GM23338 (cell line): ENCODE measurements around the gene APH1A. TPM values are rescaled to one million over a fixed set of nuclear protein-coding genes. Genes with fewer than 3 reads are reported as not detected.

ENCODE experiments used
- ATAC-seq: fragments of 200-7000 bp; cut with Tn5 transposase; 3 replicates; pipeline ENCODE4 v1.9.1; 2020
- DNase-seq: peaks from one replicate; pipeline ENCODE4 v3.0.0-alpha.2; 2015; ENCODE audit warnings: low spot score
- H2AFZ ChIP-seq: fragments of 200-600 bp; sonication (generic); 2 replicates; pipeline ENCODE4 v1.8.0; 2016; ENCODE audit warnings: antibody characterized with exemption, mild to moderate bottlenecking, moderate library complexity
- H3F3A ChIP-seq: fragments of 200-600 bp; sonication (generic); replicated peaks from 2 replicates; pipeline ENCODE4 v1.8.0; 2017; ENCODE audit warnings: antibody characterized with exemption, mixed run types, low read depth
- H3K27ac ChIP-seq: fragments of 200-600 bp; sonication (generic); 2 replicates; pipeline ENCODE4 v1.6.1; 2016; ENCODE audit warnings: low read depth
- H3K27me3 ChIP-seq: fragments of 200-600 bp; sonication (generic); 2 replicates; pipeline ENCODE4 v1.8.0; 2016; ENCODE audit warnings: mild to moderate bottlenecking, mixed run types, moderate library complexity; ENCODE audit not compliant: insufficient read depth
- H3K36me3 ChIP-seq: fragments of 200-600 bp; sonication (generic); 2 replicates; pipeline ENCODE4 v1.8.0; 2016; ENCODE audit warnings: mild to moderate bottlenecking; ENCODE audit not compliant: insufficient read depth
- H3K4me1 ChIP-seq: fragments of 200-600 bp; sonication (generic); 2 replicates; pipeline ENCODE4 v1.8.0; 2016; ENCODE audit warnings: mild to moderate bottlenecking, moderate library complexity; ENCODE audit not compliant: insufficient read depth
- H3K4me2 ChIP-seq: fragments of 200-600 bp; sonication (generic); 2 replicates; pipeline ENCODE4 v1.7.1; 2017; ENCODE audit warnings: mixed run types
- H3K4me3 ChIP-seq: fragments of 200-600 bp; sonication (generic); 2 replicates; pipeline ENCODE4 v1.6.1; 2016; ENCODE audit warnings: mixed run types
- H3K79me2 ChIP-seq: fragments of 200-600 bp; sonication (generic); replicated peaks from 2 replicates; pipeline ENCODE4 v1.8.0; 2017; ENCODE audit warnings: mild to moderate bottlenecking; ENCODE audit not compliant: insufficient read depth
- H3K9me2 ChIP-seq: fragments of 200-600 bp; sonication (generic); 2 replicates; pipeline ENCODE4 v1.8.0; 2017; ENCODE audit not compliant: insufficient read depth
- H4K20me1 ChIP-seq: fragments of 200-600 bp; sonication (generic); replicated peaks from 2 replicates; pipeline ENCODE4 v1.8.0; 2017; ENCODE audit warnings: mild to moderate bottlenecking; ENCODE audit not compliant: insufficient read depth
- H3K27ac Mint-ChIP-seq: 2 replicates; pipeline ENCODE4 v1.8.0; 2020; ENCODE audit warnings: inconsistent platforms, mild to moderate bottlenecking, moderate library complexity, mixed read lengths
- H3K27me3 Mint-ChIP-seq: 3 replicates; pipeline ENCODE4 v1.8.0; 2022; ENCODE audit warnings: low read depth, mild to moderate bottlenecking, moderate library complexity, mixed read lengths, inconsistent platforms; ENCODE audit not compliant: insufficient read depth, poor library complexity
- H3K36me3 Mint-ChIP-seq: 3 replicates; pipeline ENCODE4 v1.8.0; 2021; ENCODE audit warnings: low read depth, mild to moderate bottlenecking, inconsistent platforms, moderate library complexity, mixed read lengths
- H3K4me1 Mint-ChIP-seq: 3 replicates; pipeline ENCODE4 v1.8.0; 2020; ENCODE audit warnings: mild to moderate bottlenecking, inconsistent platforms, mixed read lengths
- H3K4me3 Mint-ChIP-seq: 3 replicates; pipeline ENCODE4 v1.8.0; 2021; ENCODE audit warnings: moderate library complexity, mild to moderate bottlenecking, inconsistent platforms, mixed read lengths
- H3K9me3 Mint-ChIP-seq: 3 replicates; pipeline ENCODE4 v1.8.0; 2020; ENCODE audit warnings: moderate library complexity, mild to moderate bottlenecking, inconsistent platforms, mixed read lengths
- CREB1 ChIP-seq: fragments of 250-450 bp; sonication (Bioruptor Pico); IDR thresholded peaks from 2 replicates; pipeline ENCODE4 v1.5.0; 2020; ENCODE audit warnings: low read depth, mild to moderate bottlenecking, moderate library complexity
- CTCF ChIP-seq, 2 experiments: fragments of 200-600 bp in 1 of 2; sonication (generic) in 1 of 2; conservative IDR thresholded peaks; 2 replicates each; pipeline versions ENCODE4 v1.5.1 to v1.6.1; 2016 to 2017; ENCODE audit warnings: antibody characterized with exemption in 2 of 2, low read depth in 2 of 2, mild to moderate bottlenecking in 2 of 2, moderate library complexity in 1 of 2
- ETS1 ChIP-seq: IDR thresholded peaks from 2 replicates; pipeline ENCODE4 v1.6.1; 2016; ENCODE audit warnings: antibody characterized with exemption
- EZH2 ChIP-seq: fragments of 200-600 bp; sonication (generic); IDR thresholded peaks from one replicate; pipeline ENCODE4 v1.8.0; 2017; ENCODE audit warnings: antibody characterized with exemption, mild to moderate bottlenecking, low read depth; ENCODE audit not compliant: unreplicated experiment
- JUNB ChIP-seq: IDR thresholded peaks from one replicate; pipeline ENCODE4 v1.6.1; 2016; ENCODE audit warnings: antibody characterized with exemption; ENCODE audit not compliant: unreplicated experiment
- NANOG ChIP-seq: IDR thresholded peaks from 2 replicates; pipeline ENCODE4 v1.6.1; 2016; ENCODE audit warnings: antibody characterized with exemption, borderline replicate concordance
- POLR2AphosphoS5 ChIP-seq: IDR thresholded peaks from 2 replicates; pipeline ENCODE4 v1.6.1; 2016; ENCODE audit warnings: antibody characterized with exemption, low read depth
- STAT1 ChIP-seq: IDR thresholded peaks from one replicate; pipeline ENCODE4 v1.6.1; 2016; ENCODE audit warnings: antibody characterized with exemption; ENCODE audit not compliant: unreplicated experiment
- ZNF331 ChIP-seq: fragments of 250-450 bp; sonication (Bioruptor Pico); IDR thresholded peaks from 2 replicates; pipeline ENCODE4 v1.5.0; 2020; ENCODE audit warnings: low read depth, mild to moderate bottlenecking, moderate library complexity
- ZNF462 ChIP-seq: fragments of 250-450 bp; sonication (Bioruptor Pico); IDR thresholded peaks from 2 replicates; pipeline ENCODE4 v1.5.0; 2020; ENCODE audit warnings: mild to moderate bottlenecking, moderate library complexity
- polyA plus RNA-seq: library from polyadenylated mRNA; unstranded; fragments of >200 nt; fragmentation: Nextera tagmentation; extraction: Ambion mirVana; gene quantifications from 2 replicates; pipeline ENCODE4 v1.2.1, GENCODE V29; 2016
- total RNA-seq: library from RNA; depleted of rRNA; stranded (reverse); fragments of >200 nt; shearing (Covaris generic); gene quantifications from 2 replicates; pipeline ENCODE4 v1.2.3, GENCODE V29; 2014

The APH1A gene
- total and polyA plus RNA-seq, 2 experiments from 2014 or later = 17.7 to 82.7 TPM

GRCh38 chr1:150269451-150269850 lies 635 bp upstream of the APH1A start (continued):
- TF ChIP-seq ZNF462 (CRISPR knock-in tag) = no peak
- no peak for TF ChIP-seq CREB1 (CRISPR knock-in tag)
- no peak for TF ChIP-seq JUNB
- TF ChIP-seq NANOG = no peak
- TF ChIP-seq CTCF (conservative IDR thresholded peaks at IDR 0.05; ENCODE audit: low read depth in 2 of 2) = no peak
- TF ChIP-seq EZH2 = no peak
- TF ChIP-seq ZNF331 (CRISPR knock-in tag) = no peak
- no peak for TF ChIP-seq POLR2AphosphoS5
- no peak for TF ChIP-seq STAT1

GRCh38 chr1:150268340-150268704 lies 494 bp downstream of the APH1A start:
- H3K79me2 ChIP-seq = peaks cover 18% of the 10 kb centered on the region
- no peaks in the 10 kb centered on the region for H4K20me1 ChIP-seq
- Mint-ChIP-seq H3K4me1 (peaks cover 37% of the 10 kb centered on the region), H3K9me3 (no peaks in the 10 kb centered on the region; the same call in 1 of the 3 replicates), H3K27ac (peak overlapping the region; percentile 97), H3K27me3 (peaks cover 40% of the 10 kb centered on the region), H3K4me3 (peak overlapping the region; percentile 99), H3K36me3 (peaks cover 46% of the 10 kb centered on the region)
- DNase-seq (no peak), ATAC-seq (peak; percentile 2; the same call in 2 of the 3 replicates)
- peak overlapping the region; percentile 51; the same call in 1 of the 2 replicates for H3K27ac ChIP-seq
- no peak overlapping the region for H2AFZ ChIP-seq
- H3K36me3 ChIP-seq = peaks cover 14% of the 10 kb centered on the region; the same call in 1 of the 2 replicates
- peak overlapping the region; percentile 87 for H3K4me3 ChIP-seq
- no peaks in the 10 kb centered on the region for H3K9me2 ChIP-seq
- H3F3A ChIP-seq = peaks cover 19% of the 10 kb centered on the region; the same call in 1 of the 2 replicates
- no peaks in the 10 kb centered on the region for H3K27me3 ChIP-seq
- H3K4me2 ChIP-seq = peak overlapping the region; percentile 100
- H3K4me1 ChIP-seq = peaks cover 27% of the 10 kb centered on the region
- TF ChIP-seq CREB1 (CRISPR knock-in tag) (no peak), CTCF (conservative IDR thresholded peaks at IDR 0.05; ENCODE audit: low read depth in 2 of 2) (no peak), POLR2AphosphoS5 (no peak), NANOG (no peak), ETS1 (no peak)
